Measurements from ENCODE around the gene PDE4D. TPM values are rescaled to one million over a fixed set of nuclear protein-coding genes. Genes with fewer than 3 reads are reported as not detected.

PDE4D gene
- total and polyA plus RNA-seq, 9 donors = 21.1 to 65.9 (median 33.0) TPM

GRCh38 chr5:58993461-58993860 is 900.1 kb downstream of the PDE4D start:
- WGBS (ENCODE audit: insufficient coverage) = no CpG with 5 or more reads among the region's 1 CpG
- Histone ChIP-seq H3K4me3 (ENCODE audit: low read length) (no peak overlapping the region), H3K9me3 (replicated peaks; ENCODE audit: control insufficient read depth, low read depth, low read length) (no peaks in the 10 kb centered on the region), H3K4me1 (ENCODE audit: control insufficient read depth, insufficient read depth, low read length) (no peaks in the 10 kb centered on the region), H3K27ac (ENCODE audit: low read length) (no peak overlapping the region), H3K36me3 (ENCODE audit: control insufficient read depth, insufficient read depth, low read length) (peaks cover 7% of the 10 kb centered on the region), H3K27me3 (ENCODE audit: control insufficient read depth, insufficient read depth, low read length) (no peaks in the 10 kb centered on the region)
- DNase-seq = no peak

GRCh38 chr5:58988938-58989337 is 904.6 kb downstream of the PDE4D start:
- WGBS (ENCODE audit: insufficient coverage) = no CpG with 5 or more reads among the region's 2 CpGs
- Histone ChIP-seq H3K27me3 (ENCODE audit: control insufficient read depth, insufficient read depth, low read length) (no peaks in the 10 kb centered on the region), H3K27ac (ENCODE audit: low read length) (no peak overlapping the region), H3K4me1 (ENCODE audit: control insufficient read depth, insufficient read depth, low read length) (no peaks in the 10 kb centered on the region), H3K36me3 (ENCODE audit: control insufficient read depth, insufficient read depth, low read length) (peaks cover 13% of the 10 kb centered on the region), H3K9me3 (replicated peaks; ENCODE audit: control insufficient read depth, low read depth, low read length) (no peaks in the 10 kb centered on the region), H3K4me3 (ENCODE audit: low read length) (no peak overlapping the region)
- no peak for DNase-seq

- Histone ChIP-seq H3K9me3 (replicated peaks; ENCODE audit: control insufficient read depth, low read depth, low read length) (no peaks in the 10 kb centered on the region), H3K36me3 (ENCODE audit: control insufficient read depth, insufficient read depth, low read length) (peaks cover 26% of the 10 kb centered on the region), H3K27me3 (ENCODE audit: control insufficient read depth, insufficient read depth, low read length) (no peaks in the 10 kb centered on the region), H3K27ac (ENCODE audit: low read length) (no peak overlapping the region), H3K4me3 (ENCODE audit: low read length) (no peak overlapping the region), H3K4me1 (ENCODE audit: control insufficient read depth, insufficient read depth, low read length) (no peaks in the 10 kb centered on the region)
- DNase-seq = no peak
Measured at GRCh38 chr5:58987193-58987592, 906.3 kb downstream of the PDE4D start.

- Histone ChIP-seq H3K27ac (ENCODE audit: low read length) (no peak overlapping the region), H3K27me3 (ENCODE audit: control insufficient read depth, insufficient read depth, low read length) (no peaks in the 10 kb centered on the region), H3K4me1 (ENCODE audit: control insufficient read depth, insufficient read depth, low read length) (no peaks in the 10 kb centered on the region), H3K9me3 (replicated peaks; ENCODE audit: control insufficient read depth, low read depth, low read length) (no peaks in the 10 kb centered on the region), H3K36me3 (ENCODE audit: control insufficient read depth, insufficient read depth, low read length) (peaks cover 31% of the 10 kb centered on the region), H3K4me3 (ENCODE audit: low read length) (no peak overlapping the region)
- 58% methylated on average over 8 of the region's 8 CpGs for whole genome bisulfite sequencing (ENCODE audit: insufficient coverage)
- no peak for DNase-seq
Measured at GRCh38 chr5:58986281-58986680, 907.2 kb downstream of the PDE4D start.

GRCh38 chr5:58985759-58986158 is 907.8 kb downstream of the PDE4D start:
- DNase-seq = no peak
- Histone ChIP-seq H3K4me1 (ENCODE audit: control insufficient read depth, insufficient read depth, low read length) (no peaks in the 10 kb centered on the region), H3K36me3 (ENCODE audit: control insufficient read depth, insufficient read depth, low read length) (peaks cover 34% of the 10 kb centered on the region), H3K9me3 (replicated peaks; ENCODE audit: control insufficient read depth, low read depth, low read length) (no peaks in the 10 kb centered on the region), H3K27ac (ENCODE audit: low read length) (no peak overlapping the region), H3K27me3 (ENCODE audit: control insufficient read depth, insufficient read depth, low read length) (no peaks in the 10 kb centered on the region), H3K4me3 (ENCODE audit: low read length) (no peak overlapping the region)
- WGBS (ENCODE audit: insufficient coverage) = no CpG with 5 or more reads among the region's 4 CpGs

GRCh38 chr5:58985311-58985710 is 908.2 kb downstream of the PDE4D start:
- Histone ChIP-seq H3K9me3 (replicated peaks; ENCODE audit: control insufficient read depth, low read depth, low read length) (no peaks in the 10 kb centered on the region), H3K27ac (ENCODE audit: low read length) (no peak overlapping the region), H3K4me3 (ENCODE audit: low read length) (no peak overlapping the region), H3K36me3 (ENCODE audit: control insufficient read depth, insufficient read depth, low read length) (peaks cover 35% of the 10 kb centered on the region), H3K4me1 (ENCODE audit: control insufficient read depth, insufficient read depth, low read length) (no peaks in the 10 kb centered on the region), H3K27me3 (ENCODE audit: control insufficient read depth, insufficient read depth, low read length) (no peaks in the 10 kb centered on the region)
- no peak for DNase-seq
- 100% methylated on average over 1 of the region's 4 CpGs for WGBS (ENCODE audit: insufficient coverage)

GRCh38 chr5:58983526-58984452 is 909.7 kb downstream of the PDE4D start:
- Histone ChIP-seq H3K27ac (ENCODE audit: low read length) (no peak overlapping the region), H3K9me3 (replicated peaks; ENCODE audit: control insufficient read depth, low read depth, low read length) (no peaks in the 10 kb centered on the region), H3K36me3 (ENCODE audit: control insufficient read depth, insufficient read depth, low read length) (peaks cover 29% of the 10 kb centered on the region), H3K27me3 (ENCODE audit: control insufficient read depth, insufficient read depth, low read length) (no peaks in the 10 kb centered on the region), H3K4me1 (ENCODE audit: control insufficient read depth, insufficient read depth, low read length) (no peaks in the 10 kb centered on the region), H3K4me3 (ENCODE audit: low read length) (no peak overlapping the region)
- DNase-seq = no peak

GRCh38 chr5:58980890-58981289 is 912.6 kb downstream of the PDE4D start:
- Histone ChIP-seq H3K36me3 (ENCODE audit: control insufficient read depth, insufficient read depth, low read length) (peaks cover 30% of the 10 kb centered on the region), H3K4me3 (ENCODE audit: low read length) (no peak overlapping the region), H3K4me1 (ENCODE audit: control insufficient read depth, insufficient read depth, low read length) (no peaks in the 10 kb centered on the region), H3K27me3 (ENCODE audit: control insufficient read depth, insufficient read depth, low read length) (no peaks in the 10 kb centered on the region), H3K27ac (ENCODE audit: low read length) (no peak overlapping the region), H3K9me3 (replicated peaks; ENCODE audit: control insufficient read depth, low read depth, low read length) (no peaks in the 10 kb centered on the region)
- 100% methylated on average over 2 of the region's 2 CpGs for WGBS (ENCODE audit: insufficient coverage)
- no peak for DNase-seq

- Histone ChIP-seq H3K9me3 (replicated peaks; ENCODE audit: control insufficient read depth, low read depth, low read length) (no peaks in the 10 kb centered on the region), H3K36me3 (ENCODE audit: control insufficient read depth, insufficient read depth, low read length) (peaks cover 41% of the 10 kb centered on the region), H3K4me3 (ENCODE audit: low read length) (no peak overlapping the region), H3K27me3 (ENCODE audit: control insufficient read depth, insufficient read depth, low read length) (no peaks in the 10 kb centered on the region), H3K4me1 (ENCODE audit: control insufficient read depth, insufficient read depth, low read length) (no peaks in the 10 kb centered on the region), H3K27ac (ENCODE audit: low read length) (no peak overlapping the region)
- no peak for DNase-seq
Measured at GRCh38 chr5:58979090-58979489, 914.4 kb downstream of the PDE4D start.

- no peak overlapping the region for H3K27ac ChIP-seq (ENCODE audit: low read length)
- no peak overlapping the region for H3K4me3 ChIP-seq (ENCODE audit: low read length)
- no peaks in the 10 kb centered on the region for H3K27me3 ChIP-seq (ENCODE audit: control insufficient read depth, insufficient read depth, low read length)
- WGBS (ENCODE audit: insufficient coverage) = 100% methylated on average over 3 of the region's 5 CpGs
- no peaks in the 10 kb centered on the region for H3K4me1 ChIP-seq (ENCODE audit: control insufficient read depth, insufficient read depth, low read length)
- no peak for DNase-seq
- H3K36me3 ChIP-seq (ENCODE audit: control insufficient read depth, insufficient read depth, low read length) = peaks cover 20% of the 10 kb centered on the region
- no peaks in the 10 kb centered on the region for H3K9me3 ChIP-seq (replicated peaks; ENCODE audit: control insufficient read depth, low read depth, low read length)
Measured at GRCh38 chr5:58974601-58975000, 918.9 kb downstream of the PDE4D start.

GRCh38 chr5:58974083-58974482 is 919.4 kb downstream of the PDE4D start:
- Histone ChIP-seq H3K36me3 (ENCODE audit: control insufficient read depth, insufficient read depth, low read length) (peaks cover 20% of the 10 kb centered on the region), H3K4me1 (ENCODE audit: control insufficient read depth, insufficient read depth, low read length) (no peaks in the 10 kb centered on the region), H3K27ac (ENCODE audit: low read length) (no peak overlapping the region), H3K9me3 (replicated peaks; ENCODE audit: control insufficient read depth, low read depth, low read length) (no peaks in the 10 kb centered on the region), H3K4me3 (ENCODE audit: low read length) (no peak overlapping the region), H3K27me3 (ENCODE audit: control insufficient read depth, insufficient read depth, low read length) (no peaks in the 10 kb centered on the region)
- DNase-seq = no peak
- 100% methylated on average over 5 of the region's 5 CpGs for WGBS (ENCODE audit: insufficient coverage)
